Rectal smooth muscle tissue (tissue), 1 donor: Measurements from ENCODE around the gene ABCC3.
A peak's percentile ranks its signal among the peaks of the same experiment; 100 is the strongest.

ENCODE experiments used
- H3K27ac ChIP-seq: one replicate; pipeline ENCODE4 v1.7.0; 2013; ENCODE audit warnings: low read depth, low read length, inconsistent platforms
- H3K27me3 ChIP-seq: one replicate; pipeline ENCODE4 v1.7.0; 2013; ENCODE audit warnings: low read length; ENCODE audit not compliant: control insufficient read depth, insufficient read depth
- H3K36me3 ChIP-seq: one replicate; pipeline ENCODE4 v1.7.0; 2013; ENCODE audit warnings: low read length; ENCODE audit not compliant: control insufficient read depth, insufficient read depth
- H3K4me1 ChIP-seq: one replicate; pipeline ENCODE4 v1.7.0; 2013; ENCODE audit warnings: low read length; ENCODE audit not compliant: control insufficient read depth, insufficient read depth
- H3K4me3 ChIP-seq: one replicate; pipeline ENCODE4 v1.7.0; 2013; ENCODE audit warnings: low read length
- H3K9ac ChIP-seq: one replicate; pipeline ENCODE4 v1.7.0; 2013; ENCODE audit warnings: low read length

The ABCC3 gene, protein sequence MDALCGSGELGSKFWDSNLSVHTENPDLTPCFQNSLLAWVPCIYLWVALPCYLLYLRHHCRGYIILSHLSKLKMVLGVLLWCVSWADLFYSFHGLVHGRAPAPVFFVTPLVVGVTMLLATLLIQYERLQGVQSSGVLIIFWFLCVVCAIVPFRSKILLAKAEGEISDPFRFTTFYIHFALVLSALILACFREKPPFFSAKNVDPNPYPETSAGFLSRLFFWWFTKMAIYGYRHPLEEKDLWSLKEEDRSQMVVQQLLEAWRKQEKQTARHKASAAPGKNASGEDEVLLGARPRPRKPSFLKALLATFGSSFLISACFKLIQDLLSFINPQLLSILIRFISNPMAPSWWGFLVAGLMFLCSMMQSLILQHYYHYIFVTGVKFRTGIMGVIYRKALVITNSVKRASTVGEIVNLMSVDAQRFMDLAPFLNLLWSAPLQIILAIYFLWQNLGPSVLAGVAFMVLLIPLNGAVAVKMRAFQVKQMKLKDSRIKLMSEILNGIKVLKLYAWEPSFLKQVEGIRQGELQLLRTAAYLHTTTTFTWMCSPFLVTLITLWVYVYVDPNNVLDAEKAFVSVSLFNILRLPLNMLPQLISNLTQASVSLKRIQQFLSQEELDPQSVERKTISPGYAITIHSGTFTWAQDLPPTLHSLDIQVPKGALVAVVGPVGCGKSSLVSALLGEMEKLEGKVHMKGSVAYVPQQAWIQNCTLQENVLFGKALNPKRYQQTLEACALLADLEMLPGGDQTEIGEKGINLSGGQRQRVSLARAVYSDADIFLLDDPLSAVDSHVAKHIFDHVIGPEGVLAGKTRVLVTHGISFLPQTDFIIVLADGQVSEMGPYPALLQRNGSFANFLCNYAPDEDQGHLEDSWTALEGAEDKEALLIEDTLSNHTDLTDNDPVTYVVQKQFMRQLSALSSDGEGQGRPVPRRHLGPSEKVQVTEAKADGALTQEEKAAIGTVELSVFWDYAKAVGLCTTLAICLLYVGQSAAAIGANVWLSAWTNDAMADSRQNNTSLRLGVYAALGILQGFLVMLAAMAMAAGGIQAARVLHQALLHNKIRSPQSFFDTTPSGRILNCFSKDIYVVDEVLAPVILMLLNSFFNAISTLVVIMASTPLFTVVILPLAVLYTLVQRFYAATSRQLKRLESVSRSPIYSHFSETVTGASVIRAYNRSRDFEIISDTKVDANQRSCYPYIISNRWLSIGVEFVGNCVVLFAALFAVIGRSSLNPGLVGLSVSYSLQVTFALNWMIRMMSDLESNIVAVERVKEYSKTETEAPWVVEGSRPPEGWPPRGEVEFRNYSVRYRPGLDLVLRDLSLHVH (N-terminal part only)

DNA sequence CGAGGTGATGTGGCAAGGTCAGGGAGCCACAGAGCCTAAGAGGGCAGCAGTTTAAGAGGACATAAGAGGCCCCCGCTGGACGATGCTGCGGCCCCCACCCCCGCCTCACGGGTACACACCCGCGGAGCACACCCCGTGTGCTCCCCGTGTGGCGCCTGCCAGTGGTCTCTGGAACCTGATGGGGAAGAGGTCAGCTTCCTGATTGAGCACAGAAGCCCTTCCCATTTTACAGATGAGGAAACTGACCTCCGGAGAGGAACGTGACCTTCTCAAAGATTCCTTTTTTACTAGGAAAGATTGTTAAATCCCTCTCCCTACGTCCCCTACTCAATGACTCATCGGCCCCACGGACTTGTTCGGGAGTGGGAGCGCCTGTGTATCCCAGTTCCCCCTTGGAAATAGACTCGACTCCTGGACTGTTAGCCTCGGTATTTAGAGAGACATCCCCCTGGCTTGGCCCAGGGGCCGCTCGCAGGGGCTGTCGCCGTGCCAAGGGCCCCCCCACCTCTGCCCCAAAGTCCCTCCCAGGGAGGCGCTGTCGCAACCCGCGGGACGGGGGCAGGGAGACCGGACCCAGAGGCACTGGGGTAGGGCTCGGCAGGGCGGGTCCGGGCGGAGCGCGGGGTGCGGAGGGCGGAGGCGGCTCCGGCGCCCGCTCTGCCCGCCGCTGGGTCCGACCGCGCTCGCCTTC, at the start of gene ABCC3:
Gene ABCC3 (plus strand): TSS at position 658 of the 691 bp plus-strand sequence. CDS start 56 bp downstream, outside the sequence.
- Histone ChIP-seq H3K4me1 (peaks cover 3% of the 10 kb centered on the region), H3K4me3 (peak within 1 kb of the TSS; percentile 63), H3K27ac (no peak within 1 kb of the TSS), H3K9ac (peak within 1 kb of the TSS; percentile 3), H3K36me3 (no peaks in the 10 kb centered on the region), H3K27me3 (peaks cover 3% of the 10 kb centered on the region)

DNA sequence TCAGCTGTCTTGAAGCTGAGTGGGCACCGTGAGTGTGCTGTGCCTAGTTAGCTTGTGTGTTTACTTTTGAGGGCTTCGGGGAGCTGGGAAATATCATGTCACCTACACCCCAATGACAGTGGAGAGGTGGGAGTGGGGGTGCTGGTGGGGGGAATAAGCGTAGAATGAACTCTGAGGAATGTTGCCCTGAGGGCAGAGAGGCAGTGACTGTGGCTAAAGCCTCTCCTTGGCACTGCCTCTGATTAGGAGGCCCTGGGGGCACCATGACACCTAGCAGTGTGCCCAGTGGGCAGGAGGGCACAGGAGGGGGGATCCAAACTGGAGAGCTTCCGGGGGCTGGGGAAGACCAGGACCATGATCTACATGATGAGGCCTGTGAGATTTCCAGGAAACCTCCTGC, 49.3 kb upstream of the ABCC3 start:
- Histone ChIP-seq H3K27me3 (no peaks in the 10 kb centered on the region), H3K9ac (no peak overlapping the region), H3K36me3 (no peaks in the 10 kb centered on the region), H3K4me1 (peaks cover 11% of the 10 kb centered on the region), H3K27ac (no peak overlapping the region), H3K4me3 (no peak overlapping the region)

DNA sequence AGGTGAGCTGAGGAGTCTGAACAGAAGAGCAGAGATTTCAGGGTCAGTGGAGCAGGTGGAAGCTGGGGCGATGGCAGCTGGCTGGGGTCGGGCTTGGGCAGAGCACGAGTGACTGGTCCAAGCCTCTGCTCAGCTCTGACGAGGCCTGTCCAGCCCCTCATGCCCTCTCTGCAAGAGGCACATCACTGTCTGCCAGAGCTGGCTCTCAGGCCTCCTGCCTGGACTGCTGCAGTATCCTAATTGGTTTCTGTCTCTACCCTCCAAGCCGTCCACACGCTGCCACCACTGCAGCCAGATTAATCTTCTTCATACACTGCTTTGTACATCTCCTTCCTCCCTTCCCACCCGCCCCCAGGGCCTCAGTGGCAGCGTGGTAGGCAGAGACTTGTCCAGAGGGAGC, 48.8 kb upstream of the ABCC3 start:
- no peak overlapping the region for H3K4me3 ChIP-seq
- H3K27me3 ChIP-seq: no peaks in the 10 kb centered on the region
- H3K4me1 ChIP-seq: peaks cover 11% of the 10 kb centered on the region
- H3K36me3 ChIP-seq: no peaks in the 10 kb centered on the region
- no peak overlapping the region for H3K27ac ChIP-seq
- no peak overlapping the region for H3K9ac ChIP-seq

DNA sequence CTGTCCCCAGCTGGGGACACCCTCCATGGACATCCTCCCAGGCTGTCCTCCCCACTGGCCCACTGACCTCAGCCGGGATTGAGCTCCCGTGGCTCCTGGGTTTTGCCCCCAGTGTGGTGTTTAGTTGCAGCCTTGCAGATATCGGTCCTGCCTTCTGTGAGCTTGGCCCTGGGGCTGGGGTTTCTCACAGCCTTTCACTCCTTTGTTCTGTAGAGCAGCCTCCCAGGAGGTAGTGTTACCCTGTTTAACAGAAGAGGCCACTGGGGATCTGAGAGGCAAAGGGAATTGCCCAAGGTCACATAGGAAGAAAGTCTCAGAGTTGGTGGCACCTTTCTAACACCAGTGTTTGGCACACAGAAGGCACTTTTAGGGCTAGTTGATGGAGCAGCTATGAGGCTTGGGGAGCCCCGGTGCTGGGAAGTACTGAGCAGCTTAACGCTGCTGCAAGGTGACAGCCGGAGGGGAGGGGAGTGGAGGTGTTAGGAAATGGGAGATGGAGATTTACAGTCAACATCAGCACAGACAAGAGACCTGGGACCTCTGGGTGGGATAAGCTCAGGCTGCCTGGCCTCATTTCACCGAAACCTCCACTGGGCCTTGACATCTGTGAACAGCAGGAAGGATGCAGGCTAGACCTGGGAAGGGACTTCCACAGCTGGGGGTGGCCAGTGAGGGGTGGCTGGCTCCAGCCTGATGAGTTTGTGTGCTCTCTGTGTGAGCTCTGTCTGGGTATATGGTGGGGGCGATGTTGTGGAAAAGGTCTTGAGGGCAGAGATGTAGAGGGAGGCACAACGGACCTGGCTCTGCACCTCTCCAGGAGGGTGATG, 48.0 kb upstream of the ABCC3 start:
- no peaks in the 10 kb centered on the region for H3K27me3 ChIP-seq
- no peak overlapping the region for H3K27ac ChIP-seq
- peaks cover 11% of the 10 kb centered on the region for H3K4me1 ChIP-seq
- H3K36me3 ChIP-seq: no peaks in the 10 kb centered on the region
- H3K9ac ChIP-seq: no peak overlapping the region
- no peak overlapping the region for H3K4me3 ChIP-seq

DNA sequence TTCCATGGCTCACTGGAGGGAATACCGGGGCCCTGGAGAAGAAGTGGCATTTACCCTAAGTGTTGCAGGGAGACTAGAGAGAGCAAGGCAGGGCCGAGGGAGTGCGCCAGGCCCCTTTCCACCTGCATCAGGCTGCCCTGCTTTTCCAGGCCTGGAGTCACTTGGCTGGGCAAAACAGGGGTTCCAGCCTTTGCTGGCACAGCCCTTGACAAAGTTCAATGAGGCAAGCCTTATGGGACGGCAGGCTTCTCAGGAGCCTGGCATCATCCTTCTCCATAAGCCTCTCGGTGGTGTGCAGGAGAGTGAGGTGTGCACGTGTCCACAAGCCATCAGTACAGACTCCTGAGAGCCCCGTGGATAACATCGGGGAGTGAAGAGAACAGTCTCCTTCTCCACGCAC, 47.1 kb upstream of the ABCC3 start:
- no peaks in the 10 kb centered on the region for H3K27me3 ChIP-seq
- H3K4me3 ChIP-seq: no peak overlapping the region
- H3K27ac ChIP-seq: no peak overlapping the region
- peaks cover 11% of the 10 kb centered on the region for H3K4me1 ChIP-seq
- H3K9ac ChIP-seq: no peak overlapping the region
- no peaks in the 10 kb centered on the region for H3K36me3 ChIP-seq

DNA sequence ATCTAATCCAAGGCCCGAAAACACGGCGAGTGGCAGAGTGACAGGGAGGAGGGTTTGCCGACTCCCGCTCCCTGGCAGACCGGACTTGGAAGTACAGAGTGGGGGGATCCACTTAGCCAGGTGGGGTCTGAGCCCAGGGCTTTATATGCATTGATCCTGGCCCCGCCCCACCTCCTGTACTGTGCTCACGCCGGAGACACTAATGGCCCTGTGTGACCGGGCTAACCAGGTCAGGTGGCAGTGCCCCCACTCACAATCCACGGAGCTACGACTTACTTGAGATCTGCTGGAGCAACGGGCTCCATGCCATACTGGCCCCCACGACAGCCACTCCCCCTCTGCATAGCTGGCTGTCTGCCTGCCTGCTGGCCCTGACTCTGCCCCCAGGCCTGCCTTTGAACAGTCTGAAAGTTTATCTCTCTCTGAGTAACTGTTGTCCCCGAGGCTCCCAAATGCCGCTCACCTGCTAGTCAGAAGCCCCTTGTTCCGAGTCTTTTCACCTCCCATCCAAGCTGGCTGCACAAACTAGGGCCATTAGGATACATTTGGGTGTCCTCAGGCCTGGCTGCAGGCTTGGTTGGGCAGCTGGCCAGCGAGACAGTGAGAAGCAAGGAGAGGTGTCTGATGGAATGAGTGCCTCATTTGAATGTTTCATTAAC, 46.2 kb upstream of the ABCC3 start:
- H3K9ac ChIP-seq: no peak overlapping the region

DNA sequence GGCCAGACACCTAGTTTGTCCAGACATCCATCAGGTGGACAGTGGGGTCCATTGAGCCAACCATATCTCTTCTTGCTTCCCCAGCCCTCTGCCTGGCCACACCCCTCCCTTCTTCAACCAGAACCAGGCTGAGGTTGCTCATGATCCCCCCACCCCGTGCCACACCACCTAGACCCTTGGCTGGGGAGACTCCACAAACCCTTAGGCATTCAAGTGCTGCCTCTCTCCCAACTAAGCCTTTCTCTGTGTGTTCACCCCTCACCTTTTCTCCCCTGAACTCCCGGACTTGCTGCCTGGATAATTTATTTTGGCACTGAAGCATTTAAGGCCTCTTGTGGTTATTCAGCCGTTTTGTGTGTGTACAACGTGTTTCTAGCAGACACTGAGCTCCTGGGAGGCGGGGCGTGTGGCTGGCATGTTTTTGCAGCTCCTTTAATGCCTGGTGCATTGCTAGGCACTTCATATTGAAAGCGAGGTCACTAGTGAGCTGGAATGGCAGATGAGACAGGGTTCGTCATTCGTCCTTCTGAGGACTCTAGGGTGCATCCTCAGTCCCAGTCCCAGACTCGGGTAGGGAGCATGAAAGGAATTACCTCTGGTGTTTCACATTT, 45.5 kb upstream of the ABCC3 start:
- H3K4me1 ChIP-seq: peaks cover 11% of the 10 kb centered on the region
- H3K27me3 ChIP-seq: no peaks in the 10 kb centered on the region
- no peak overlapping the region for H3K27ac ChIP-seq
- no peak overlapping the region for H3K9ac ChIP-seq
- no peak overlapping the region for H3K4me3 ChIP-seq
- H3K36me3 ChIP-seq: no peaks in the 10 kb centered on the region

More for the DNA sequence above, 46.2 kb upstream of the ABCC3 start:
- H3K4me1 ChIP-seq: peaks cover 11% of the 10 kb centered on the region
- H3K27ac ChIP-seq: no peak overlapping the region
- H3K27me3 ChIP-seq: no peaks in the 10 kb centered on the region
- H3K36me3 ChIP-seq: no peaks in the 10 kb centered on the region
- H3K4me3 ChIP-seq: no peak overlapping the region

DNA sequence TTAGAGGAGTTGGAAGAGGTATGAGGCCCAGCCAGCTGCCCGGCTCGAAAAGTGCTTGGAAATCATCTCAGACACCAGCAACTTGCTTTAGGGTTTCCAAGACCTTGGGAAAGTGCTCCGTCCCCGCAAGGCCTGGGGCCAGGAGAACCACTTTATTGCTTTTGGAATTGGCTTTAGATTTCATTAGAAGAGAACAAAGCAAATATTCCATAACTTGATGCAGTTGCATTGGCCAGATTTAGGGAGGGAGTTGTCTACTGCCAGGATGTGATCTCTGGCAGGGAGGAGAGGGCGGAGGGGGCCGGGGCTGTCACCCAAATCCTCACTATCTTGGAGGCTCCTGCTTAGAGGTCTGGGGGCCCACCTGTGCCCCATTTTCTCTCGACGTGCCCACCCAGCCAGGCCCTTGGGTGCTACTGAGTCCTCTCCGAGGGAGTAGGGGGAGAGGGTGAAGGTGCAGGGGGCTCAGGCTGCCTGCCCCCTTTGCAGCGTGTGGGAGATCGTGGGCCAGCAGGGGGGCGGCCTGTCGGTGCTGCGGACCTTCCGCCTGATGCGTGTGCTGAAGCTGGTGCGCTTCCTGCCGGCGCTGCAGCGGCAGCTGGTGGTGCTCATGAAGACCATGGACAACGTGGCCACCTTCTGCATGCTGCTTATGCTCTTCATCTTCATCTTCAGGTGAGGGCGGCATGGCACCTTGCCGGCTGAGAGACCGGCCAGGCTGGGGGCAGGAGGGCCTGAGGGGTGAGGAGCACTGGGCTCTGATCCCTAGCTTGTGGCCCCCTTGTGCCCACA, 43.5 kb upstream of the ABCC3 start:
- Histone ChIP-seq H3K27me3 (no peaks in the 10 kb centered on the region), H3K9ac (no peak overlapping the region), H3K36me3 (no peaks in the 10 kb centered on the region), H3K4me3 (no peak overlapping the region), H3K27ac (no peak overlapping the region), H3K4me1 (peaks cover 11% of the 10 kb centered on the region)

DNA sequence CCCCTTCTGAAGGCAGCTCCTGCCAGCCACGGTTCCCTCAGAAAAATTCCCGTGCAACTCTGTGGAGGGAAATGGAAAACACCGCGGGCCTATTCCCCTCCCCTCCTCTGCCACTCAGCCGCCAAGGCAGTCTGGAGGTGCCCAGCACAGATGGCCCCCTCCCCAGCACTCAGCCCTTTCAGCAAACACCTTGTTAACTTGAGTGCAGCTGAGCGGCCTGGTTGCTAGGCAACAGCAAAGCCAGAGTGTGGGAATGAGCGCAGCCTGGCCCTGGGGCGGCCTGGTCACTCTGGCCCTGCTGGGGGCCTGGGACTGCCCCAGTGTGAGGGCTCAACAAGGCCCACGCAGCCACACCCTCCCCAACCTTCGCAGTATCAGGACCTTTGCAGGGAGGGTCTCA, 41.4 kb upstream of the ABCC3 start:
- peaks cover 11% of the 10 kb centered on the region for H3K4me1 ChIP-seq
- H3K27me3 ChIP-seq: no peaks in the 10 kb centered on the region
- H3K9ac ChIP-seq: no peak overlapping the region
- no peaks in the 10 kb centered on the region for H3K36me3 ChIP-seq
- no peak overlapping the region for H3K27ac ChIP-seq
- no peak overlapping the region for H3K4me3 ChIP-seq
